ENCODE measurements around the gene ERICH4. TPM values are rescaled to one million over a fixed set of nuclear protein-coding genes. Genes with fewer than 3 reads are reported as not detected.

ERICH4 gene
- total and polyA plus RNA-seq, 8 donors = not detected

GRCh38 chr19:41437944-41438574, 4.9 kb upstream of the ERICH4 start:
- Histone ChIP-seq H3K4me1 (peaks cover 0 to 6% (median 4%) of the 10 kb centered on the region in 3 donors), H3K27me3 (no peaks in the 10 kb centered on the region), H3K27ac (no peak overlapping the region), H3K9me3 (no peaks in the 10 kb centered on the region), H3K36me3 (no peaks in the 10 kb centered on the region), H3K4me3 (no peak overlapping the region)
- peak in 1 of 6 donors; percentile 49 for DNase-seq
- intact Hi-C loops (cut with DNase I) = no loop called here
- no peak for ATAC-seq
- WGBS, 2 donors = 89 to 97% methylated on average over 5 to 7 of the region's 7 CpGs
- no peak for TF ChIP-seq CTCF (IDR thresholded peaks at IDR 0.05)
- no peak for FAIRE-seq

DNA sequence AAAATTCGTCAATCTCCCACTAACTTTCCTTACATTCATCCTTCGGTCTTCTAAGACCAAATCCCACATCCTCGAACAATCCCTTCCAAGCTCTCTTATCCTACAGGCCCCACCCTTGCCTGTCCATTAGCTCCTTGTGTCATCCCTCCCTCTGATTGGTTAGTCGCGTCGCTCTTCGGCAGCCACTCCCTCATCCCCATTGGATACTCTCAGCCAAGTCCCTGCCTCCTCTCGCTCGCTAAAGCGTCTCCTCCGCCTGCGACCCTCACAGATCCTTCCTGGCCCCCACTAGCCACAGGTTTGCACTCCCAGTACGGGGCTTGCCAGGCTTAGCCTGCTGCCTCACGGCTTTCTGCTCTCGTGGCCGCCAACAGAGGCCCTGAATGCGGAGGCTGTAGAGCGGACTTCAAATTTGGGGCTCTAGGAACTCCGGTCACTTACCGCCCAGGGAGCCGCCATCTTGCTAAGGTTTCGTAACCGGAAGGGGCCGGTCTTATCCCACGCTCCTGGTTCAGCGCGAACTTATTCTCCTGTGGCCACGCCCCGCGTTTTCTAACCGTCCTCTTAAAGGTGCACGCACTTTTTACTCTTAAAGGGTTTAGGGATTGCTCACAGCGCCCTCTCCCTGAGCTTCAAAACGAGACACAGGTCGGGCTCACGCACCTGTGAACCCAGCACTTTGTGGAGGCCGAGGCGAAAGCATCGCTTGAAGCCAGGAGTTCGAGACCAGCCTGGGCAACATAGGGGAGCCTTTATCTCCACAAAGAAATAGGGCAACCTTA, 3.3 kb upstream of the ERICH4 start, which contains the start of gene DMAC2:
DMAC2 (minus strand) TSS at position 472 of the 782 bp plus-strand sequence; CDS start at position 459, 13 bp downstream.
- intact Hi-C loops (cut with DNase I) = loop anchor here in 2 of 3 donors (10.0 kb wide), 2 partner anchors 105 to 135 kb away; partner anchors contain the start of gene CEACAM21 (in 1 of the 2)
- peak; percentile 97 to 99 (median 98) for ATAC-seq
- peak within 1 kb of the TSS; percentile 75 to 92 (median 84) for H3K27ac ChIP-seq
- H3K36me3 ChIP-seq = no peaks in the 10 kb centered on the region
- WGBS, 2 donors = 0% methylated on average over 40 of the region's 40 CpGs
- H3K4me3 ChIP-seq = peak within 1 kb of the TSS; percentile 62 to 95 (median 84)
- peak in 2 of 4 donors; percentile 18 to 28 for TF ChIP-seq CTCF (IDR thresholded peaks at IDR 0.05)
- no peaks in the 10 kb centered on the region for H3K27me3 ChIP-seq
- peaks cover 0 to 6% (median 4%) of the 10 kb centered on the region in 3 donors for H3K4me1 ChIP-seq
- peak; percentile 90 for FAIRE-seq
- no peaks in the 10 kb centered on the region for H3K9me3 ChIP-seq
- peak; percentile 91 to 97 (median 96) for DNase-seq

DNA sequence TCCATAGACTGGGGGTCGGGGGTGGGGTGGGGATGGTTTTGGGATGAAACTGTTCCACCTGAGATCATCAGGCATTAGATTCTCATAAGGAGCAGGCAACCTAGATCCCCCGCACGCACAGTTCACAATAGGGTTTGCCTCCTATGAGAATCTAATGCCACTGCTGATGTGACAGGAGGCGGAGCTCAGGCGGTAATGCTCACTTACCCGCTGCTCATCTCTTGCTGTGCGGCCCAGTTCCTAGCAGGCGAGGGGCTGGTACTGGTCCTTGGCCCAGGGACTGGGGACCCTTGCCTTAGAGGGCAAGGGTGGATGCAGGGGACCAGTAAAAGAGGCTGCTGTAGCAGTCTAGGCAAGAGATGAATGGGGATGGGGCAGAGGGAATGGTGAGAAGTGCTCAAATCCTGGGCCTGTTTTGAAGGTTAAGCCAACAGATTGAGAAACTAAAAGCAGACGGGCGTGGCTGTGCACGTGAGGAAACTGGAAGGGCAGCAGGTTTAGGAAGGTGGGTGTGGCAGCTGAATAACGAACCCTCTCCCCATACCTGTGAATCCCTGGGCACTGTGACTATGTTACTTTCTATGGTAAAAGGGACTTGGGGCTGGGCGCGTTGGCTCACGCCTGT, 1.5 kb upstream of the ERICH4 start:
- no peaks in the 10 kb centered on the region for H3K36me3 ChIP-seq
- H3K27me3 ChIP-seq = no peaks in the 10 kb centered on the region
- H3K27ac ChIP-seq = no peak overlapping the region
- no peak for TF ChIP-seq CTCF (IDR thresholded peaks at IDR 0.05)
- whole genome bisulfite sequencing, 2 donors = 62 to 66% methylated on average over 15 of the region's 15 CpGs
- peak in 1 of 6 donors; percentile 10 for DNase-seq
- H3K9me3 ChIP-seq = no peaks in the 10 kb centered on the region
- intact Hi-C loops (cut with DNase I) = loop anchor here in 2 of 3 donors (10.0 kb wide), 2 partner anchors 107 to 133 kb away; partner anchors contain the start of gene CEACAM21 (in 1 of the 2)
- no peak for ATAC-seq
- no peak overlapping the region for H3K4me3 ChIP-seq
- H3K4me1 ChIP-seq = peaks cover 0 to 6% (median 4%) of the 10 kb centered on the region in 3 donors
- no peak for FAIRE-seq

DNA sequence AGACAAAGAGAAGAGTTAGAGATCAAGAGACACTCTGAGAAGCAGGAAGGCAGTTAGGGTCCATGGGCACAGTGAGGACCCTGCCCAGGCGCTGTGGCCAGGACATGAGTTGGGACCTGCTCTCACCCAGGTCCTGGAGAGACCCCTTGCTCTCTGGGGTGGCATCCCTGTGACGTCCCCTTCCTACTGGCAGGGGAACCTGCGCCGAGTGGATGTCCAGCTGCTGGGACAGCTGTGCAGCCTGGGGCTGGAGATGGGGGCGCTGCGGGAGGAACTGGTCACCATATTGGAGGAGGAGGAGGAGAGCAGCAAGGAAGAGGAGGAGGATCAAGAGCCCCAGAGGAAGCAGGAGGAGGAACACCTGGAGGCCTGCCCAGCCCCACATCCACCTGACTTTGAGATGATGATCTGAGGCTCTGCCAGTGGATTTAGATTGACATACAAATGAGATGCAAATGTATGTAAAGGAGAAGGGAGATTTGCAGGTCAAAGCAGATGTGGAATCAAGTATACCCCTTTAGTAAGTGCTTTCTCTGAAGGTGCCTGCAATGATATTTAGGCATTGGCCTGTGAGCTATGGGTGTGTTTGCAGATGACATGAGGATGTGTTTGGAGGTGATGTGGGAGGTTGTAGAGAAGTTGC, 978 bp downstream of the ERICH4 start:
- TF ChIP-seq CTCF (IDR thresholded peaks at IDR 0.05) = no peak
- intact Hi-C loops (cut with DNase I) = loop anchor here in 2 of 3 donors (10.0 kb wide), 2 partner anchors 109 to 131 kb away; partner anchors contain the start of gene CEACAM21 (in 1 of the 2)
- ATAC-seq = no peak
- H3K4me1 ChIP-seq = peaks cover 0 to 3% (median 3%) of the 10 kb centered on the region in 3 donors
- H3K4me3 ChIP-seq = no peak overlapping the region
- no peak for FAIRE-seq
- H3K9me3 ChIP-seq = no peaks in the 10 kb centered on the region
- no peaks in the 10 kb centered on the region for H3K36me3 ChIP-seq
- 42 to 57% methylated on average over 6 of the region's 6 CpGs for WGBS, 2 donors
- DNase-seq = no peak
- no peak overlapping the region for H3K27ac ChIP-seq
- H3K27me3 ChIP-seq = no peaks in the 10 kb centered on the region
